ENCODE measurements around the gene RNASET2.
"Not testable (repeated sequence)": the region's sequence is repeated elsewhere in the genome, so short reads cannot be mapped to it uniquely, and the experiment has no call there.

RNASET2 gene

GRCh38 chr6:166900130-166900708, 56.1 kb downstream of the RNASET2 start:
- no peak for DNase-seq

GRCh38 chr6:166898910-166899309, 57.4 kb downstream of the RNASET2 start:
- DNase-seq: no peak

GRCh38 chr6:166894614-166895013, 61.7 kb downstream of the RNASET2 start:
- DNase-seq: not testable (repeated sequence)

GRCh38 chr6:166892472-166892871, 63.9 kb downstream of the RNASET2 start:
- DNase-seq: not testable (repeated sequence)

GRCh38 chr6:166886773-166887172, 69.6 kb downstream of the RNASET2 start:
- not testable (repeated sequence) for DNase-seq

- DNase-seq: not testable (repeated sequence)
Observed at GRCh38 chr6:166884958-166885357, 71.4 kb downstream of the RNASET2 start.

- DNase-seq: no peak
Observed at GRCh38 chr6:166879594-166879993, 76.8 kb downstream of the RNASET2 start.

Data from activated CD4-positive, CD25-positive, alpha-beta regulatory T cell treated with anti-CD3 and anti-CD28 coated beads, Interleukin-2, amount 50 U/mL, for 72 hours (primary cell).